ENCODE results near the gene LY86.

- TF ChIP-seq, protein P1, sequence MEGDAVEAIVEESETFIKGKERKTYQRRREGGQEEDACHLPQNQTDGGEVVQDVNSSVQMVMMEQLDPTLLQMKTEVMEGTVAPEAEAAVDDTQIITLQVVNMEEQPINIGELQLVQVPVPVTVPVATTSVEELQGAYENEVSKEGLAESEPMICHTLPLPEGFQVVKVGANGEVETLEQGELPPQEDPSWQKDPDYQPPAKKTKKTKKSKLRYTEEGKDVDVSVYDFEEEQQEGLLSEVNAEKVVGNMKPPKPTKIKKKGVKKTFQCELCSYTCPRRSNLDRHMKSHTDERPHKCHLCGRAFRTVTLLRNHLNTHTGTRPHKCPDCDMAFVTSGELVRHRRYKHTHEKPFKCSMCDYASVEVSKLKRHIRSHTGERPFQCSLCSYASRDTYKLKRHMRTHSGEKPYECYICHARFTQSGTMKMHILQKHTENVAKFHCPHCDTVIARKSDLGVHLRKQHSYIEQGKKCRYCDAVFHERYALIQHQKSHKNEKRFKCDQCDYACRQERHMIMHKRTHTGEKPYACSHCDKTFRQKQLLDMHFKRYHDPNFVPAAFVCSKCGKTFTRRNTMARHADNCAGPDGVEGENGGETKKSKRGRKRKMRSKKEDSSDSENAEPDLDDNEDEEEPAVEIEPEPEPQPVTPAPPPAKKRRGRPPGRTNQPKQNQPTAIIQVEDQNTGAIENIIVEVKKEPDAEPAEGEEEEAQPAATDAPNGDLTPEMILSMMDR (IDR thresholded peaks at IDR 0.05; ENCODE audit: insufficient read depth, low read length, poor library complexity, severe bottlenecking) = no peak
- no peak for TF ChIP-seq EZH2phosphoT487 (conservative IDR thresholded peaks at IDR 0.05; ENCODE audit: low read length)
Observed at GRCh38 chr6:6585003-6585311, 3.6 kb upstream of the LY86 start.

Measured in SU-DHL-6 (cell line).